ENCODE results near the gene IGFALS. TPM values are rescaled to one million over a fixed set of nuclear protein-coding genes. Genes with fewer than 3 reads are reported as not detected.

The IGFALS gene
- total RNA-seq, 6 donors from 2014 or later = 1.0 to 11.5 (median 3.1) TPM

DNA sequence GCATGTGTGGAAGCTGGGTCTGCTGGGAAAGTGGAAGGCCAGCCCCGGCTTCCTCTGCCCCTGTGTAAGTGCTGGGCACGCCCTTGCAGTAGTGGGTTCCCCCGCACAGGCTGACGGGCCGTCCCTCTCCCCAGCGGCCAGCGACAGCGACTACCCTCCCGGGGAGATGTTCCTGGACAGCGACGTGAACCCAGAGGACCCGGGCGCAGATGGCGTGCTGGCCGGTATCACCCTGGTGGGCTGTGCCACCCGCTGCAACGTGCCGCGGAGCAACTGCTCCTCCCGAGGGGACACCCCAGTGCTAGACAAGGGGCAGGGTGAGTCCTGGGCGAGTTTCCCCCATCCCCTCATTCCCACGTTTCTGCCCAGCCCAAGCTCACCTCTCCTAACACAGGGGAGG, 27.7 kb downstream of the IGFALS start:
- Histone ChIP-seq H3K27ac (no peak overlapping the region), H3K9me3 (no peaks in the 10 kb centered on the region), H3K4me3 (no peak overlapping the region), H3K27me3 (no peaks in the 10 kb centered on the region), H3K36me3 (peaks cover 26 to 89% (median 76%) of the 10 kb centered on the region in 4 donors), H3K4me1 (peaks cover 9 to 18% (median 11%) of the 10 kb centered on the region in 4 donors)
- TF ChIP-seq, protein P1, sequence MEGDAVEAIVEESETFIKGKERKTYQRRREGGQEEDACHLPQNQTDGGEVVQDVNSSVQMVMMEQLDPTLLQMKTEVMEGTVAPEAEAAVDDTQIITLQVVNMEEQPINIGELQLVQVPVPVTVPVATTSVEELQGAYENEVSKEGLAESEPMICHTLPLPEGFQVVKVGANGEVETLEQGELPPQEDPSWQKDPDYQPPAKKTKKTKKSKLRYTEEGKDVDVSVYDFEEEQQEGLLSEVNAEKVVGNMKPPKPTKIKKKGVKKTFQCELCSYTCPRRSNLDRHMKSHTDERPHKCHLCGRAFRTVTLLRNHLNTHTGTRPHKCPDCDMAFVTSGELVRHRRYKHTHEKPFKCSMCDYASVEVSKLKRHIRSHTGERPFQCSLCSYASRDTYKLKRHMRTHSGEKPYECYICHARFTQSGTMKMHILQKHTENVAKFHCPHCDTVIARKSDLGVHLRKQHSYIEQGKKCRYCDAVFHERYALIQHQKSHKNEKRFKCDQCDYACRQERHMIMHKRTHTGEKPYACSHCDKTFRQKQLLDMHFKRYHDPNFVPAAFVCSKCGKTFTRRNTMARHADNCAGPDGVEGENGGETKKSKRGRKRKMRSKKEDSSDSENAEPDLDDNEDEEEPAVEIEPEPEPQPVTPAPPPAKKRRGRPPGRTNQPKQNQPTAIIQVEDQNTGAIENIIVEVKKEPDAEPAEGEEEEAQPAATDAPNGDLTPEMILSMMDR (IDR thresholded peaks at IDR 0.05) = no peak
- TF ChIP-seq POLR2AphosphoS5 (IDR thresholded peaks at IDR 0.05) = no peak
- TF ChIP-seq POLR2A (IDR thresholded peaks at IDR 0.05) = no peak
- no peak for TF ChIP-seq EP300 (IDR thresholded peaks at IDR 0.05)
- peak in 1 of 2 donors; percentile 80 for DNase-seq
- WGBS, 2 donors = 95 to 98% methylated on average over 3 to 21 of the region's 22 CpGs
- no peak for ATAC-seq (ENCODE audit: low FRiP score in 2 of 2)

DNA sequence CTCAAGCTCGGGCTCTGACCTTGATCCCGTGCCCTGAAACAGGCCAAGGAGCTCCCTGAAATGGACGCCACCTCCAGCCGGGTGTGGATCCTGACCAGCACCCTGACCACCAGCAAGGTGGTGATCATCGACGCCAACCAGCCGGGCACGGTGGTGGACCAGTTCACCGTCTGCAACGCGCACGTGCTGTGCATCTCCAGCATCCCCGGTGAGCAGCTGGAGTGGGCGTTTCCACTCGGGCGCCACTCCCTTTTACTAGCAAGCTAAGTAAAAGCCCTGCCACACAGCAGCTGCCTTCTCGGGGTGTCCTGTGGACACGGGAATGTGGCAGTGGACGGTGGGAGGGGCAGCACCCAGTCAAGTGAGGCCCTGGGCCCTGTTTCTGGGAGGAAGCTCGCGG, 28.5 kb downstream of the IGFALS start:
- H3K4me1 ChIP-seq = peaks cover 2 to 10% (median 3%) of the 10 kb centered on the region in 4 donors
- H3K9me3 ChIP-seq = no peaks in the 10 kb centered on the region
- no peak overlapping the region for H3K4me3 ChIP-seq
- H3K27me3 ChIP-seq = no peaks in the 10 kb centered on the region
- WGBS, 2 donors = 96 to 100% methylated on average over 7 to 20 of the region's 21 CpGs
- DNase-seq = peak in 1 of 2 donors; percentile 78
- ATAC-seq (ENCODE audit: low FRiP score in 2 of 2) = no peak
- peaks cover 27 to 98% (median 83%) of the 10 kb centered on the region in 4 donors for H3K36me3 ChIP-seq
- H3K27ac ChIP-seq = no peak overlapping the region
- TF ChIP-seq EP300 (IDR thresholded peaks at IDR 0.05) = no peak
- TF ChIP-seq POLR2A (IDR thresholded peaks at IDR 0.05) = no peak
- TF ChIP-seq, protein P1 (IDR thresholded peaks at IDR 0.05) = no peak
- TF ChIP-seq POLR2AphosphoS5 (IDR thresholded peaks at IDR 0.05) = no peak

DNA sequence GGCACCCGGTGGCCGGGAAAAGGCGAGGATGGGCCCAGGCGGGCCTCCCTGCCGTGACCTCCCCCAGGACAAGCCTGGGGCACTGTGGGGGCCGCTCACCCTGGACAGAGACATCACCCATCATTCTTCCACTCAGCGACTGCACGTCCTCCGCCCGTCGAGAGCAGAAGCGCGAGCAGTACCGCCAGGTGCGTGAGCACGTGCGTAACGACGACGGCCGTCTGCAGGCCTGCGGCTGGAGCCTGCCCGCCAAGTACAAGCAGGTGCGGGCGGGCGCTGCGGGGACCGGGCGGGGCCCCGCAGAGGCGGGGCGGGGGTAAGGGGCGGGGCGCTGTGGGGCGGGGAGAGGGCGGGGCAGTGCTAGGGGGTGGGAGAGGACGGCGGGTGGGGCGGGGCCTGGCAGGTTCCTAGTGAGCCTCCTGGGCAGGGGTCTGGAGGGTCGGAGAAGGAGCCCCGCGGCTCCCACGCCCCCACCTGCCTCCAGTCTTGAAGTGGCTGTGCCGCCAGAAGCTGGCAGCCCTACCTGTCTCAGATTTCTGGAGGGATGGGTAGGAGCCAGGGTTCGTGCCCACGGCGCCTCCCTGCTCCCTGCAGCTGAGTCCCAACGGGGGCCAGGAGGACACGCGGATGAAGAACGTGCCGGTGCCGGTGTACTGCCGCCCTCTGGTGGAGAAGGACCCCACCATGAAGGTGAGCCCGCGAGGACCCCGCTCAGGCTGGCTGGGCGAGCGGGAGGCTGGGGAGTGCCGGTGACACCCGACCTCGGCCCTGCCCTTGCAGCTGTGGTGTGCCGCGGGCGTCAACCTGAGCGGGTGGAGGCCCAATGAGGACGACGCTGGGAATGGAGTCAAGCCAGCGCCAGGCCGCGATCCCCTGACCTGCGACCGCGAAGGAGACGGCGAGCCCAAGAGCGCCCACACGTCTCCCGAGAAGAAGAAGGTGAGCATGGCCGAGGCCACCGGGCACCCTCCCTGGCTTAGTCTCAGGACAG, 29.7 kb downstream of the IGFALS start:
- Histone ChIP-seq H3K36me3 (peaks cover 27 to 92% (median 84%) of the 10 kb centered on the region in 4 donors), H3K4me3 (no peak overlapping the region), H3K4me1 (peaks cover 0 to 1% (median 0%) of the 10 kb centered on the region in 4 donors), H3K27ac (no peak overlapping the region), H3K9me3 (no peaks in the 10 kb centered on the region), H3K27me3 (no peaks in the 10 kb centered on the region)
- TF ChIP-seq POLR2A (IDR thresholded peaks at IDR 0.05) = no peak
- no peak for TF ChIP-seq POLR2AphosphoS5 (IDR thresholded peaks at IDR 0.05)
- TF ChIP-seq, protein P1 (IDR thresholded peaks at IDR 0.05) = peak in 2 of 6 experiments; percentile 16 to 19
- DNase-seq (peak in 1 of 2 donors; percentile 81), ATAC-seq (ENCODE audit: low FRiP score in 2 of 2) (no peak)
- 80 to 85% methylated on average over 48 to 68 of the region's 81 CpGs for WGBS, 2 donors

DNA sequence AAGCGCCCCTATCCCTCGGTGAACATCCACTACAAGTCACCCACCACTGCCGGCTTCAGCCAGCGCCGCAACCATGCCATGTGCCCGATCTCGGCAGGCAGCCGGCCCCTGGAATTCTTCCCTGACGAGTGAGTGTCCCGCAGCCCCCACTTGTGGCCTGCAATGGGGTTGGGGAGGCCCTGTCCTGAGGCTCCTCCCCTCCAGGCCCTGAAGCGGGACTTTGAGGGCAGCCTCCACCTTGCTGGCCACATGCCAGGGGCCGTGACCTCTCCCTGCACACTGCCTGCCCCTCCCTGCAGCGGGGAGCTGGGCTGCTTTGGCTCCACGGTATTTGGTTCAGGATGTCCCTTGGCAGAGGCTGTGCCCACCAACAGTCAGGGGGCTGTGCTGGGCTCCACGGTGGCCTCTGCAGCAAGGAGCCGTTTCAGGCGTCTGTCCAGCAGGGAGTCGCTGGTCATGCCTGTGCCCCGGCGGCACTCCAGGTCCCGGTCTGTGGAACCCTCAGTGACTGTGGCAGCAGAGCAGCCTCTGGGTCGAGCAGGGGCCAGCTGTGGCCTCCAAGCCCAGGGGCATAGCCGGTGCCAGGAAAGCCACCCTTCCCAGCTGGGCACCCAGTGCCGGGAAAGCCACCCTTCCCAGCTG, 30.5 kb downstream of the IGFALS start:
- Histone ChIP-seq H3K27ac (no peak overlapping the region), H3K36me3 (peaks cover 27 to 90% (median 83%) of the 10 kb centered on the region in 4 donors), H3K4me1 (no peaks in the 10 kb centered on the region), H3K4me3 (no peak overlapping the region), H3K27me3 (no peaks in the 10 kb centered on the region), H3K9me3 (no peaks in the 10 kb centered on the region)
- WGBS, 2 donors = 85 to 95% methylated on average over 12 to 14 of the region's 24 CpGs
- TF ChIP-seq POLR2A (IDR thresholded peaks at IDR 0.05) (no peak), POLR2AphosphoS5 (IDR thresholded peaks at IDR 0.05) (no peak), EP300 (IDR thresholded peaks at IDR 0.05) (no peak)
- TF ChIP-seq, protein P1 (IDR thresholded peaks at IDR 0.05) = no peak
- no peak for ATAC-seq (ENCODE audit: low FRiP score in 2 of 2)
- peak in 1 of 2 donors; percentile 78 for DNase-seq
